Endothelial cell of umbilical vein (primary cell): ENCODE results near the gene MVP. TPM values are rescaled to one million over a fixed set of nuclear protein-coding genes. Genes with fewer than 3 reads are reported as not detected.

Experiments
- BruUV-seq: library from RNA; stranded (reverse); fragments of 400-500 nt; replicated peaks from 2 replicates; lab custom pipeline; 2021; lab: Mats Ljungman, UMichigan
- CTCF ChIA-PET: fragments of 300-600, 350-600 bp; sonication (Branson Sonifier 250); formaldehyde crosslinking; loops from one replicate; lab custom pipeline; 2021; ENCODE audit warnings: antibody characterized with exemption, inconsistent platforms; lab: Charles Lee
- POLR2A ChIA-PET: fragments of 300-600, 350-600 bp; sonication (Branson Sonifier 250); formaldehyde crosslinking; loops from one replicate; lab custom pipeline; 2021; ENCODE audit warnings: antibody characterized with exemption, inconsistent platforms; lab: Charles Lee
- DNase-seq: peaks from one replicate; pipeline ENCODE4 v3.0.0-alpha.2; 2011; ENCODE audit warnings: low read depth, low spot score
- FAIRE-seq: peaks from 2 replicates; lab custom pipeline; 2011; peaks lifted over from hg19 to GRCh38; lab: Jason Lieb, UNC
- H2AFZ ChIP-seq: 2 replicates; pipeline ENCODE4 v1.6.0; 2012; ENCODE audit warnings: low read depth, low read length, control low read depth, inconsistent platforms
- H3K27ac ChIP-seq: 2 replicates; pipeline ENCODE4 v1.5.1; 2011; ENCODE audit warnings: low read depth, mild to moderate bottlenecking, control low read depth, low read length, moderate library complexity; ENCODE audit not compliant: insufficient read depth
- H3K27me3 ChIP-seq, 2 experiments: 2 replicates each; pipeline versions ENCODE4 v1.6.0 to v1.6.1; 2011; ENCODE audit warnings: low read length in 2 of 2, mixed read lengths in 1 of 2; ENCODE audit not compliant: control insufficient read depth in 2 of 2, insufficient read depth in 2 of 2
- H3K36me3 ChIP-seq, 2 experiments: 2 replicates in 1 of 2; 3 replicates in 1 of 2; pipeline ENCODE4 v1.5.1; 2011; ENCODE audit warnings: low read length in 2 of 2, mild to moderate bottlenecking in 1 of 2, moderate library complexity in 1 of 2; ENCODE audit not compliant: control insufficient read depth in 2 of 2, insufficient read depth in 2 of 2; ENCODE audit errors: extremely low read depth in 1 of 2
- H3K4me1 ChIP-seq: 3 replicates; pipeline ENCODE4 v1.5.1; 2011; ENCODE audit warnings: mild to moderate bottlenecking, low read length; ENCODE audit not compliant: control insufficient read depth, insufficient read depth; ENCODE audit errors: extremely low read depth
- H3K4me2 ChIP-seq: 2 replicates; pipeline ENCODE4 v1.6.1; 2011; ENCODE audit warnings: low read length, control low read depth, mixed read lengths; ENCODE audit not compliant: insufficient read depth
- H3K4me3 ChIP-seq, 3 experiments: fragments of 200-600 bp in 1 of 3; sonication (generic), shearing (Covaris generic) in 1 of 3; replicated peaks in 1 of 3; 2 replicates each; pipeline ENCODE4 v1.5.1; 2011 to 2016; ENCODE audit warnings: control low read depth in 3 of 3, low read length in 3 of 3, mild to moderate bottlenecking in 2 of 3, inconsistent platforms in 1 of 3, low read depth in 1 of 3, moderate library complexity in 1 of 3; ENCODE audit not compliant: insufficient read depth in 1 of 3
- H3K79me2 ChIP-seq: 2 replicates; pipeline ENCODE4 v1.6.0; 2012; ENCODE audit warnings: low read length, inconsistent platforms; ENCODE audit not compliant: control insufficient read depth, insufficient read depth
- H3K9ac ChIP-seq: replicated peaks from 2 replicates; pipeline ENCODE3; 2011; ENCODE audit warnings: low read length, control low read depth; ENCODE audit not compliant: insufficient read depth; ENCODE audit errors: extremely low read depth
- H3K9me1 ChIP-seq: replicated peaks from 3 replicates; pipeline ENCODE4 v1.6.0; 2011; ENCODE audit warnings: mild to moderate bottlenecking, low read length; ENCODE audit not compliant: control insufficient read depth, insufficient read depth; ENCODE audit errors: extremely low read depth
- H3K9me3 ChIP-seq: replicated peaks from 2 replicates; pipeline ENCODE4 v1.5.1; 2012; ENCODE audit warnings: low read length, inconsistent platforms; ENCODE audit not compliant: control insufficient read depth, insufficient read depth
- H4K20me1 ChIP-seq: replicated peaks from 2 replicates; pipeline ENCODE3; 2011; ENCODE audit warnings: mild to moderate bottlenecking, low read length; ENCODE audit not compliant: control insufficient read depth, insufficient read depth; ENCODE audit errors: extremely low read depth
- EZH2 ChIP-seq: IDR thresholded peaks from 2 replicates; pipeline ENCODE4 v1.6.1; 2012; ENCODE audit warnings: borderline replicate concordance, low read depth, mild to moderate bottlenecking, moderate library complexity, low read length, inconsistent platforms; ENCODE audit not compliant: severe bottlenecking
- FOS ChIP-seq: IDR thresholded peaks from 2 replicates; pipeline ENCODE4 v1.6.1; 2011; ENCODE audit warnings: mild to moderate bottlenecking, low read length, moderate library complexity, borderline replicate concordance; ENCODE audit not compliant: insufficient read depth
- GATA2 ChIP-seq: IDR thresholded peaks from 2 replicates; pipeline ENCODE4 v1.7.0; 2011; ENCODE audit warnings: low read depth, mild to moderate bottlenecking, moderate library complexity, mixed read lengths, low read length; ENCODE audit not compliant: insufficient read length, insufficient read depth
- JUN ChIP-seq: IDR thresholded peaks from 2 replicates; pipeline ENCODE4 v1.6.1; 2011; ENCODE audit warnings: borderline replicate concordance, low read depth; ENCODE audit not compliant: insufficient read length, insufficient read depth
- MYC ChIP-seq: IDR thresholded peaks from one replicate; pipeline ENCODE4 v1.6.1; 2011; ENCODE audit warnings: mild to moderate bottlenecking, low read depth, low read length
- POLR2A ChIP-seq: IDR thresholded peaks from 2 replicates; pipeline ENCODE4 v1.6.1; 2012; ENCODE audit warnings: low read depth, mild to moderate bottlenecking, control low read depth, low read length
- POLR2AphosphoS5 ChIP-seq: IDR thresholded peaks from 2 replicates; pipeline ENCODE4 v1.6.1; 2012; ENCODE audit warnings: low read depth, mild to moderate bottlenecking, control low read depth, low read length, moderate library complexity; ENCODE audit not compliant: insufficient read depth
- dilution Hi-C: fragments of 300-500 bp; cut with MboI; formaldehyde crosslinking; loops from one replicate; pipeline ENCODE4 v1.15.0; 2019; ENCODE audit warnings: low sequenced_read_pairs; ENCODE audit not compliant: extremely low pct_ligation_motif_present
- intact Hi-C: fragments of 100-400 bp; cut with micrococcal nuclease; formaldehyde crosslinking; loops from one replicate; pipeline ENCODE4 v1.10.0; 2022
- polyA plus RNA-seq, 4 experiments: library from polyadenylated mRNA; depleted of rRNA in 3 of 4; stranded (reverse) in 3 of 4; unstranded in 1 of 4; fragments of >200 nt; gene quantifications; 2 replicates each; pipeline versions ENCODE4 v1.2.1 to v1.2.3, GENCODE V29; 2011 to 2012; ENCODE audit warnings: missing spikeins in 1 of 4
- total RNA-seq: library from RNA; stranded (reverse); gene quantifications from 2 replicates; pipeline ENCODE4 v1.2.3, GENCODE V29; 2021
- TF ChIP-seq, protein P1 (sequence below): IDR thresholded peaks from 2 replicates; pipeline ENCODE4 v1.6.1; 2011; ENCODE audit not compliant: insufficient read depth, insufficient read length
- TF ChIP-seq, protein P2 (sequence below), 2 donors: IDR thresholded peaks; 1 replicate in 1 of 2; 2 replicates in 1 of 2; pipeline ENCODE4 v1.5.1; 2011; ENCODE audit warnings: low read length in 2 of 2, mild to moderate bottlenecking in 2 of 2, moderate library complexity in 2 of 2, control low read depth in 1 of 2, inconsistent platforms in 1 of 2, low read depth in 1 of 2; ENCODE audit not compliant: insufficient read depth in 1 of 2; ENCODE audit errors: extremely low read depth in 1 of 2

MVP gene
- total and polyA plus RNA-seq, 2 donors (not counting 3 experiments of a cell fraction or from before 2014, with no cell fraction given): 49.8 to 118 TPM

GRCh38 chr16:29836623-29837022 is 16.4 kb downstream of the MVP start:
- no peak overlapping the region for H3K4me3 ChIP-seq
- no peaks in the 10 kb centered on the region for H3K79me2 ChIP-seq
- no peak overlapping the region for H3K27ac ChIP-seq
- ChIA-PET POLR2A (interaction anchor here (0.7 kb wide), 1 partner anchor 41 kb away, joined by 4 read pairs; no protein-coding TSS in a partner anchor), CTCF (interaction anchor here (1.8 to 4.5 kb wide), 2 partner anchors 12 to 52 kb away, joined by 5 to 46 read pairs; no protein-coding TSS in a partner anchor)
- H3K9ac ChIP-seq: no peak overlapping the region
- BruUV-seq: no TSS peak
- peaks cover 0 to 22% of the 10 kb centered on the region in 2 experiments for H3K36me3 ChIP-seq
- no peak overlapping the region for H3K4me2 ChIP-seq
- dilution Hi-C loops: no loop called here
- FAIRE-seq (no peak), DNase-seq (no peak)
- no peaks in the 10 kb centered on the region for H3K9me3 ChIP-seq
- no peak overlapping the region for H2AFZ ChIP-seq
- H4K20me1 ChIP-seq: no peaks in the 10 kb centered on the region
- H3K4me1 ChIP-seq: no peaks in the 10 kb centered on the region
- no peaks in the 10 kb centered on the region for H3K9me1 ChIP-seq
- TF ChIP-seq, protein P1, sequence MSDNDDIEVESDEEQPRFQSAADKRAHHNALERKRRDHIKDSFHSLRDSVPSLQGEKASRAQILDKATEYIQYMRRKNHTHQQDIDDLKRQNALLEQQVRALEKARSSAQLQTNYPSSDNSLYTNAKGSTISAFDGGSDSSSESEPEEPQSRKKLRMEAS: no peak
- no peak for TF ChIP-seq MYC
- TF ChIP-seq POLR2A: no peak
- TF ChIP-seq, protein P2, sequence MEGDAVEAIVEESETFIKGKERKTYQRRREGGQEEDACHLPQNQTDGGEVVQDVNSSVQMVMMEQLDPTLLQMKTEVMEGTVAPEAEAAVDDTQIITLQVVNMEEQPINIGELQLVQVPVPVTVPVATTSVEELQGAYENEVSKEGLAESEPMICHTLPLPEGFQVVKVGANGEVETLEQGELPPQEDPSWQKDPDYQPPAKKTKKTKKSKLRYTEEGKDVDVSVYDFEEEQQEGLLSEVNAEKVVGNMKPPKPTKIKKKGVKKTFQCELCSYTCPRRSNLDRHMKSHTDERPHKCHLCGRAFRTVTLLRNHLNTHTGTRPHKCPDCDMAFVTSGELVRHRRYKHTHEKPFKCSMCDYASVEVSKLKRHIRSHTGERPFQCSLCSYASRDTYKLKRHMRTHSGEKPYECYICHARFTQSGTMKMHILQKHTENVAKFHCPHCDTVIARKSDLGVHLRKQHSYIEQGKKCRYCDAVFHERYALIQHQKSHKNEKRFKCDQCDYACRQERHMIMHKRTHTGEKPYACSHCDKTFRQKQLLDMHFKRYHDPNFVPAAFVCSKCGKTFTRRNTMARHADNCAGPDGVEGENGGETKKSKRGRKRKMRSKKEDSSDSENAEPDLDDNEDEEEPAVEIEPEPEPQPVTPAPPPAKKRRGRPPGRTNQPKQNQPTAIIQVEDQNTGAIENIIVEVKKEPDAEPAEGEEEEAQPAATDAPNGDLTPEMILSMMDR (IDR thresholded peaks at IDR 0.05; ENCODE audit: extremely low read depth in 1 of 2, insufficient read depth in 1 of 2, low read depth in 1 of 2, low read length in 2 of 2): no peak
- TF ChIP-seq FOS: no peak
- TF ChIP-seq JUN: no peak
- TF ChIP-seq POLR2AphosphoS5: no peak
- no peak for TF ChIP-seq GATA2
- no peak for TF ChIP-seq EZH2
- intact Hi-C loops: no loop called here
- no peaks in the 10 kb centered on the region for H3K27me3 ChIP-seq
